Upper lobe of left lung (tissue), 6 donors: ENCODE data around the gene SV2C. TPM values are rescaled to one million over a fixed set of nuclear protein-coding genes. Genes with fewer than 3 reads are reported as not detected.
A peak's percentile ranks its signal among the peaks of the same experiment; 100 is the strongest.
"Not testable (repeated sequence)": the region's sequence is repeated elsewhere in the genome, so short reads cannot be mapped to it uniquely, and the experiment has no call there.

Experiments used
- ATAC-seq, 2 donors: fragments of 200-7000 bp; cut with Tn5 transposase; one replicate each; pipeline ENCODE4 v1.9.1; 2022; ENCODE audit warnings: mild to moderate bottlenecking in 2 of 2, moderate library complexity in 2 of 2; ENCODE audit not compliant: low FRiP score in 2 of 2
- DNase-seq, 2 donors: peaks; one replicate each; pipeline ENCODE4 v3.0.0-alpha.2; 2019 to 2020
- H3K27ac ChIP-seq, 4 donors: fragments of 200-600 bp; sonication (generic); one replicate each; pipeline ENCODE4 v1.5.1; 2016 to 2019
- H3K27me3 ChIP-seq, 4 donors: fragments of 200-600 bp; sonication (generic); one replicate each; pipeline ENCODE4 v1.5.1; 2017 to 2019
- H3K36me3 ChIP-seq, 4 donors: fragments of 200-600 bp; sonication (generic); one replicate each; pipeline ENCODE4 v1.5.1; 2016 to 2019
- H3K4me1 ChIP-seq, 4 donors: fragments of 200-600 bp; sonication (generic); one replicate each; pipeline ENCODE4 v1.5.1; 2018 to 2019
- H3K4me3 ChIP-seq, 4 donors: fragments of 200-600 bp; sonication (generic); one replicate each; pipeline ENCODE4 v1.5.1; 2017 to 2019; ENCODE audit warnings: mild to moderate bottlenecking in 2 of 4, moderate library complexity in 1 of 4
- H3K9me3 ChIP-seq, 4 donors: fragments of 200-600 bp; sonication (generic); one replicate each; pipeline ENCODE4 v1.5.1; 2018 to 2019
- CTCF ChIP-seq, 6 experiments: fragments of 450-650 bp in 4 of 6; fragments of 200-600 bp in 2 of 6; sonication (generic) in 2 of 6; IDR thresholded peaks; one replicate each; pipeline ENCODE4 v1.5.1; 2016 to 2019; ENCODE audit warnings: antibody characterized with exemption in 6 of 6
- EP300 ChIP-seq, 4 donors: sonication (generic); formaldehyde crosslinking; IDR thresholded peaks; one replicate each; pipeline ENCODE4 v1.5.1; 2017; ENCODE audit warnings: antibody characterized with exemption in 4 of 4, control low read depth in 2 of 4
- POLR2A ChIP-seq, 4 donors: fragments of 450-650 bp; IDR thresholded peaks; one replicate each; pipeline ENCODE4 v1.5.1; 2016 to 2017; ENCODE audit warnings: antibody characterized with exemption in 4 of 4, mild to moderate bottlenecking in 2 of 4
- POLR2AphosphoS5 ChIP-seq, 2 donors: sonication (generic); formaldehyde crosslinking; IDR thresholded peaks; one replicate each; pipeline ENCODE4 v1.5.1; 2017; ENCODE audit warnings: antibody characterized with exemption in 2 of 2
- WGBS, 2 donors: methylation state at CpG; one replicate each; pipeline ENCODE4 v1.1.5; 2017 to 2018; 5-methylcytosine and 5-hydroxymethylcytosine counted together
- total RNA-seq, 6 donors: library from RNA; depleted of rRNA in 4 of 6; stranded (reverse); fragments of >200 nt in 4 of 6; gene quantifications; one replicate each; pipeline versions ENCODE4 v1.1.0 to v1.2.1, GENCODE V29; 2016 to 2021
- donor health status: DM: no; HTN: no; CAD: no; lungs with moderate emphysema.
- donor health status: DM: no; HTN: yes; CAD: no; lungs with severe emphysema.

SV2C gene
- total RNA-seq, 6 donors from 2014 or later, result 0.15 to 0.51 (median 0.21) TPM; not detected in 2

- Histone ChIP-seq H3K27me3 (no peaks in the 10 kb centered on the region), H3K4me1 (peaks cover 0 to 5% (median 0%) of the 10 kb centered on the region in 4 donors), H3K4me3 (no peak overlapping the region), H3K27ac (peak overlapping the region in 2 of 4 donors; percentile 16 to 39), H3K9me3 (no peaks in the 10 kb centered on the region), H3K36me3 (no peaks in the 10 kb centered on the region)
- DNase-seq, result no peak
- ATAC-seq, result peak in 1 of 2 donors; percentile 69
- TF ChIP-seq EP300 (IDR thresholded peaks at IDR 0.05) (no peak), POLR2AphosphoS5 (IDR thresholded peaks at IDR 0.05) (no peak)
- WGBS, 2 donors, result 52 to 53% methylated on average over 2 of the region's 2 CpGs
These were observed 222.1 kb downstream of the SV2C start for GRCh38 chr5:76305269-76305668.

- H3K4me1 ChIP-seq, result peaks cover 0 to 5% (median 0%) of the 10 kb centered on the region in 4 donors
- WGBS, 2 donors, result 89 to 100% methylated on average over 1 of the region's 1 CpG
These were observed 222.6 kb downstream of the SV2C start for GRCh38 chr5:76305775-76306174.

GRCh38 chr5:76310208-76310607 lies 227.0 kb downstream of the SV2C start:
- H3K4me3 ChIP-seq, result no peak overlapping the region
- WGBS, 2 donors, result 88 to 100% methylated on average over 1 of the region's 1 CpG
- no peaks in the 10 kb centered on the region for H3K9me3 ChIP-seq
- DNase-seq (no peak), ATAC-seq (no peak)
- H3K36me3 ChIP-seq, result no peaks in the 10 kb centered on the region
- TF ChIP-seq CTCF (IDR thresholded peaks at IDR 0.05) (no peak), EP300 (IDR thresholded peaks at IDR 0.05) (no peak), POLR2AphosphoS5 (IDR thresholded peaks at IDR 0.05) (no peak), POLR2A (IDR thresholded peaks at IDR 0.05) (no peak)
- H3K27ac ChIP-seq, result no peak overlapping the region
- H3K27me3 ChIP-seq, result no peaks in the 10 kb centered on the region
- H3K4me1 ChIP-seq, result peaks cover 0 to 5% (median 0%) of the 10 kb centered on the region in 4 donors

More at GRCh38 chr5:76305775-76306174, 222.6 kb downstream of the SV2C start:
- TF ChIP-seq POLR2A (IDR thresholded peaks at IDR 0.05), result no peak
- Histone ChIP-seq H3K36me3 (no peaks in the 10 kb centered on the region), H3K27ac (peak overlapping the region in 1 of 4 donors; percentile 39), H3K4me3 (no peak overlapping the region), H3K27me3 (no peaks in the 10 kb centered on the region), H3K9me3 (no peaks in the 10 kb centered on the region)
- ATAC-seq (no peak), DNase-seq (no peak)

- DNase-seq (no peak), ATAC-seq (no peak)
- no peaks in the 10 kb centered on the region for H3K4me1 ChIP-seq
- TF ChIP-seq CTCF (IDR thresholded peaks at IDR 0.05) (no peak), EP300 (IDR thresholded peaks at IDR 0.05) (no peak), POLR2A (IDR thresholded peaks at IDR 0.05) (no peak), POLR2AphosphoS5 (IDR thresholded peaks at IDR 0.05) (no peak)
- 79 to 85% methylated on average over 4 of the region's 4 CpGs for WGBS, 2 donors
- no peaks in the 10 kb centered on the region for H3K27me3 ChIP-seq
- no peaks in the 10 kb centered on the region for H3K36me3 ChIP-seq
- H3K27ac ChIP-seq, result no peak overlapping the region
- H3K9me3 ChIP-seq, result no peaks in the 10 kb centered on the region
- H3K4me3 ChIP-seq, result no peak overlapping the region
These were observed 229.6 kb downstream of the SV2C start for GRCh38 chr5:76312783-76313182.

- ATAC-seq (no peak), DNase-seq (no peak)
- Histone ChIP-seq H3K27ac (no peak overlapping the region), H3K36me3 (no peaks in the 10 kb centered on the region), H3K9me3 (no peaks in the 10 kb centered on the region), H3K4me1 (no peaks in the 10 kb centered on the region), H3K27me3 (no peaks in the 10 kb centered on the region), H3K4me3 (no peak overlapping the region)
- WGBS, 2 donors, result 87 to 88% methylated on average over 2 of the region's 2 CpGs
- TF ChIP-seq EP300 (IDR thresholded peaks at IDR 0.05) (no peak), POLR2AphosphoS5 (IDR thresholded peaks at IDR 0.05) (no peak), CTCF (IDR thresholded peaks at IDR 0.05) (no peak), POLR2A (IDR thresholded peaks at IDR 0.05) (no peak)
These were observed 231.5 kb downstream of the SV2C start for GRCh38 chr5:76314643-76315042.

- DNase-seq (no peak), ATAC-seq (no peak)
- Histone ChIP-seq H3K27ac (no peak overlapping the region), H3K36me3 (no peaks in the 10 kb centered on the region), H3K9me3 (no peaks in the 10 kb centered on the region), H3K27me3 (no peaks in the 10 kb centered on the region), H3K4me3 (no peak overlapping the region), H3K4me1 (no peaks in the 10 kb centered on the region)
- 39 to 62% methylated on average over 7 of the region's 7 CpGs for WGBS, 2 donors
- no peak for TF ChIP-seq POLR2AphosphoS5 (IDR thresholded peaks at IDR 0.05)
- TF ChIP-seq CTCF (IDR thresholded peaks at IDR 0.05), result no peak
- TF ChIP-seq EP300 (IDR thresholded peaks at IDR 0.05), result no peak
- no peak for TF ChIP-seq POLR2A (IDR thresholded peaks at IDR 0.05)
These were observed 236.5 kb downstream of the SV2C start for GRCh38 chr5:76319673-76320072.

- not testable (repeated sequence) for ATAC-seq, H3K4me3 ChIP-seq, H3K36me3 ChIP-seq, H3K9me3 ChIP-seq, DNase-seq, H3K27ac ChIP-seq, H3K27me3 ChIP-seq
- H3K4me1 ChIP-seq, result peaks cover 9 to 16% (median 13%) of the 10 kb centered on the region in 4 donors
- WGBS, 2 donors, result 33 to 93% methylated on average over 1 of the region's 1 CpG
These were observed 240.3 kb downstream of the SV2C start for GRCh38 chr5:76323494-76323893.
